Naive B cell (primary cell): ENCODE data around the gene ACSS1. TPM values are rescaled to one million over a fixed set of nuclear protein-coding genes. Genes with fewer than 3 reads are reported as not detected.
A peak's percentile ranks its signal among the peaks of the same experiment; 100 is the strongest.
"Not testable (repeated sequence)": the region's sequence is repeated elsewhere in the genome, so short reads cannot be mapped to it uniquely, and the experiment has no call there.

Experiments used
- ATAC-seq, 2 donors: fragments of 150-1000 bp; cut with Tn5 transposase; 2 replicates each; pipeline ENCODE4 v1.10.0; 2021; ENCODE audit warnings: low read depth in 2 of 2, mild to moderate bottlenecking in 2 of 2, moderate library complexity in 2 of 2
- DNase-seq: peaks from one replicate; pipeline ENCODE4 v3.0.0; 2022
- H3K27ac Mint-ChIP-seq, 6 donors: one replicate each; pipeline ENCODE4 v1.8.0; 2020 to 2022; ENCODE audit warnings: mild to moderate bottlenecking in 6 of 6, mixed read lengths in 6 of 6, moderate library complexity in 5 of 6, inconsistent platforms in 2 of 6
- H3K27me3 Mint-ChIP-seq, 3 donors: one replicate each; pipeline ENCODE4 v1.8.0; 2021 to 2022; ENCODE audit warnings: mixed read lengths in 3 of 3, mild to moderate bottlenecking in 1 of 3
- H3K36me3 Mint-ChIP-seq, 2 donors: one replicate each; pipeline ENCODE4 v1.8.0; 2020 to 2022; ENCODE audit warnings: mixed read lengths in 2 of 2, inconsistent platforms in 1 of 2, mild to moderate bottlenecking in 1 of 2
- H3K4me1 Mint-ChIP-seq, 3 donors: one replicate each; pipeline ENCODE4 v1.8.0; 2020 to 2022; ENCODE audit warnings: mixed read lengths in 3 of 3, inconsistent platforms in 1 of 3, mild to moderate bottlenecking in 1 of 3, moderate library complexity in 1 of 3
- H3K4me3 Mint-ChIP-seq, 8 donors: one replicate each; pipeline ENCODE4 v1.8.0; 2020 to 2022; ENCODE audit warnings: mild to moderate bottlenecking in 8 of 8, mixed read lengths in 8 of 8, moderate library complexity in 8 of 8, inconsistent platforms in 2 of 8
- H3K9me3 Mint-ChIP-seq, 7 donors: one replicate each; pipeline ENCODE4 v1.8.0; 2020 to 2022; ENCODE audit warnings: mixed read lengths in 7 of 7, mild to moderate bottlenecking in 5 of 7, inconsistent platforms in 2 of 7, moderate library complexity in 1 of 7
- polyA plus RNA-seq, 6 donors: library from polyadenylated mRNA; unstranded; fragments of 300-500 nt; fragmentation: Illumina TruSeq; gene quantifications; one replicate each; pipeline ENCODE4 v1.2.3, GENCODE V29; 2021; ENCODE audit warnings: low read depth in 6 of 6

The ACSS1 gene
- polyA plus RNA-seq, 6 donors from 2014 or later, result 84.6 to 115 (median 92.8) TPM

GRCh38 chr20:25011831-25012241 lies 46.1 kb downstream of the ACSS1 start:
- Mint-ChIP-seq H3K27ac (no peak overlapping the region), H3K9me3 (no peaks in the 10 kb centered on the region), H3K27me3 (no peaks in the 10 kb centered on the region), H3K4me1 (peaks cover 0 to 5% (median 0%) of the 10 kb centered on the region in 3 donors), H3K4me3 (no peak overlapping the region), H3K36me3 (peaks cover 14 to 27% of the 10 kb centered on the region in 2 donors)
- ATAC-seq (no peak), DNase-seq (no peak)

- Mint-ChIP-seq H3K4me1 (peaks cover 0 to 5% (median 0%) of the 10 kb centered on the region in 3 donors), H3K4me3 (no peak overlapping the region), H3K27me3 (no peaks in the 10 kb centered on the region), H3K36me3 (peaks cover 17 to 31% of the 10 kb centered on the region in 2 donors), H3K9me3 (no peaks in the 10 kb centered on the region), H3K27ac (peak overlapping the region in 1 of 6 donors; percentile 14)
- ATAC-seq (no peak), DNase-seq (no peak)
Measured at GRCh38 chr20:25011261-25011660, 46.7 kb downstream of the ACSS1 start.

- DNase-seq (no peak), ATAC-seq (no peak)
- Mint-ChIP-seq H3K4me1 (peaks cover 0 to 5% (median 0%) of the 10 kb centered on the region in 3 donors), H3K27ac (peak overlapping the region in 2 of 6 donors; percentile 39 to 45), H3K9me3 (no peaks in the 10 kb centered on the region), H3K27me3 (no peaks in the 10 kb centered on the region), H3K36me3 (peaks cover 23 to 34% of the 10 kb centered on the region in 2 donors), H3K4me3 (no peak overlapping the region)
Measured at GRCh38 chr20:25009218-25010145, 48.5 kb downstream of the ACSS1 start.

GRCh38 chr20:25008388-25009217 lies 49.3 kb downstream of the ACSS1 start:
- Mint-ChIP-seq H3K9me3 (no peaks in the 10 kb centered on the region), H3K27ac (no peak overlapping the region), H3K27me3 (no peaks in the 10 kb centered on the region), H3K4me3 (no peak overlapping the region), H3K36me3 (peaks cover 23 to 36% of the 10 kb centered on the region in 2 donors), H3K4me1 (peaks cover 0 to 5% (median 0%) of the 10 kb centered on the region in 3 donors)
- no peak for DNase-seq
- ATAC-seq, result no peak

GRCh38 chr20:25007491-25008305 lies 50.2 kb downstream of the ACSS1 start:
- DNase-seq (no peak), ATAC-seq (no peak)
- Mint-ChIP-seq H3K4me3 (no peak overlapping the region), H3K4me1 (peaks cover 0 to 5% (median 0%) of the 10 kb centered on the region in 3 donors), H3K36me3 (peaks cover 31 to 43% of the 10 kb centered on the region in 2 donors), H3K27me3 (no peaks in the 10 kb centered on the region), H3K27ac (peak overlapping the region in 2 of 6 donors; percentile 38 to 74), H3K9me3 (no peaks in the 10 kb centered on the region)

- H3K36me3 Mint-ChIP-seq, result peaks cover 35 to 47% of the 10 kb centered on the region in 2 donors
- H3K27ac Mint-ChIP-seq, result peak overlapping the region in 1 of 6 donors; percentile 69
Measured at GRCh38 chr20:25006431-25007167, 51.3 kb downstream of the ACSS1 start.

GRCh38 chr20:25005661-25006060 lies 52.3 kb downstream of the ACSS1 start:
- Mint-ChIP-seq H3K9me3 (peaks cover 0 to 2% (median 0%) of the 10 kb centered on the region in 7 donors), H3K4me3 (peak overlapping the region in 1 of 8 donors; percentile 58), H3K36me3 (peaks cover 32 to 42% of the 10 kb centered on the region in 2 donors), H3K27ac (peak overlapping the region in 1 of 6 donors; percentile 52), H3K27me3 (no peaks in the 10 kb centered on the region), H3K4me1 (peaks cover 0 to 5% (median 0%) of the 10 kb centered on the region in 3 donors)
- ATAC-seq (no peak), DNase-seq (no peak)

More at GRCh38 chr20:25006431-25007167, 51.3 kb downstream of the ACSS1 start:
- Mint-ChIP-seq H3K9me3 (peaks cover 0 to 2% (median 0%) of the 10 kb centered on the region in 7 donors), H3K27me3 (no peaks in the 10 kb centered on the region), H3K4me1 (peaks cover 0 to 5% (median 0%) of the 10 kb centered on the region in 3 donors), H3K4me3 (no peak overlapping the region)
- no peak for ATAC-seq
- DNase-seq, result no peak

- Mint-ChIP-seq H3K27me3 (no peaks in the 10 kb centered on the region), H3K27ac (peak overlapping the region in 1 of 6 donors; percentile 76), H3K4me3 (peak overlapping the region in 1 of 8 donors; percentile 58), H3K4me1 (peaks cover 0 to 4% (median 0%) of the 10 kb centered on the region in 3 donors), H3K9me3 (peaks cover 0 to 2% (median 0%) of the 10 kb centered on the region in 7 donors), H3K36me3 (peaks cover 28 to 38% of the 10 kb centered on the region in 2 donors)
- no peak for ATAC-seq
- no peak for DNase-seq
Measured at GRCh38 chr20:25005220-25005619, 52.7 kb downstream of the ACSS1 start.

- DNase-seq, result no peak
- Mint-ChIP-seq H3K4me3 (no peak overlapping the region), H3K36me3 (peaks cover 21 to 31% of the 10 kb centered on the region in 2 donors), H3K27me3 (no peaks in the 10 kb centered on the region), H3K27ac (peak overlapping the region in 1 of 6 donors; percentile 7), H3K9me3 (peaks cover 0 to 2% (median 0%) of the 10 kb centered on the region in 7 donors), H3K4me1 (peaks cover 0 to 4% (median 0%) of the 10 kb centered on the region in 3 donors)
- ATAC-seq, result no peak
Measured at GRCh38 chr20:25003002-25003401, 54.9 kb downstream of the ACSS1 start.

GRCh38 chr20:25001323-25001722 lies 56.6 kb downstream of the ACSS1 start:
- H3K9me3 Mint-ChIP-seq, H3K27ac Mint-ChIP-seq, DNase-seq, H3K4me3 Mint-ChIP-seq, H3K27me3 Mint-ChIP-seq, ATAC-seq, H3K4me1 Mint-ChIP-seq: not testable (repeated sequence)
- H3K36me3 Mint-ChIP-seq, result peaks cover 17 to 18% of the 10 kb centered on the region in 2 donors

GRCh38 chr20:25000268-25000801 lies 57.6 kb downstream of the ACSS1 start:
- Mint-ChIP-seq H3K4me1 (peaks cover under 1 to 4% (median 2%) of the 10 kb centered on the region in 3 donors), H3K27me3 (no peaks in the 10 kb centered on the region), H3K9me3 (peaks cover 0 to 2% (median 0%) of the 10 kb centered on the region in 7 donors), H3K4me3 (no peak overlapping the region), H3K36me3 (peaks cover 12 to 13% of the 10 kb centered on the region in 2 donors), H3K27ac (peak overlapping the region in 2 of 6 donors; percentile 24 to 73)
- DNase-seq (no peak), ATAC-seq (no peak)

- H3K4me1 Mint-ChIP-seq, result peaks cover 8 to 12% (median 10%) of the 10 kb centered on the region in 3 donors
- no peak for ATAC-seq
- DNase-seq, result no peak
- H3K27me3 Mint-ChIP-seq, result no peaks in the 10 kb centered on the region
- H3K9me3 Mint-ChIP-seq, result peaks cover 0 to 2% (median 0%) of the 10 kb centered on the region in 7 donors
- no peak overlapping the region for H3K4me3 Mint-ChIP-seq
- H3K36me3 Mint-ChIP-seq, result peaks cover 12 to 13% of the 10 kb centered on the region in 2 donors
- no peak overlapping the region for H3K27ac Mint-ChIP-seq
Measured at GRCh38 chr20:24999568-24999967, 58.4 kb downstream of the ACSS1 start.
